Epithelial cell of proximal tubule (primary cell): Measurements from ENCODE around the gene ZNF883. TPM values are rescaled to one million over a fixed set of nuclear protein-coding genes. Genes with fewer than 3 reads are reported as not detected.
A peak's percentile ranks its signal among the peaks of the same experiment; 100 is the strongest.

Experiments
- DNase-seq: peaks from one replicate; pipeline ENCODE4 v3.0.0-alpha.2; 2011; ENCODE audit warnings: low read depth
- H3K4me3 ChIP-seq: 2 replicates; pipeline ENCODE4 v1.5.1; 2011; ENCODE audit warnings: low read depth, mild to moderate bottlenecking, low read length
- CTCF ChIP-seq: conservative IDR thresholded peaks from 2 replicates; pipeline ENCODE4 v1.5.1; 2012; ENCODE audit warnings: low read depth, mild to moderate bottlenecking, low read length
- total RNA-seq: library from RNA; depleted of rRNA; stranded (reverse); fragments of >200 nt; gene quantifications from 2 replicates; pipeline ENCODE4 v1.2.3, GENCODE V29; 2015

Gene ZNF883
- total RNA-seq, 1 donor from 2014 or later, result 3.4 TPM

- no peak for DNase-seq
- no peak for TF ChIP-seq CTCF
- no peak overlapping the region for H3K4me3 ChIP-seq
Observed at GRCh38 chr9:113018247-113018646, 6.3 kb upstream of the ZNF883 start.

- H3K4me3 ChIP-seq, result peak overlapping the region; percentile 57
- no peak for TF ChIP-seq CTCF
- DNase-seq, result no peak
Observed at GRCh38 chr9:113012492-113012891, 500 bp upstream of the ZNF883 start.

GRCh38 chr9:113005777-113006176 lies 6.2 kb downstream of the ZNF883 start:
- H3K4me3 ChIP-seq, result no peak overlapping the region
- TF ChIP-seq CTCF, result no peak

GRCh38 chr9:112997236-112997941 lies 14.6 kb downstream of the ZNF883 start:
- peak; percentile 1 for DNase-seq
- H3K4me3 ChIP-seq, result no peak overlapping the region
- no peak for TF ChIP-seq CTCF

More at GRCh38 chr9:113005777-113006176, 6.2 kb downstream of the ZNF883 start:
- no peak for DNase-seq

- peak; percentile 38 for TF ChIP-seq CTCF
- H3K4me3 ChIP-seq, result no peak overlapping the region
- DNase-seq, result no peak
Observed at GRCh38 chr9:112971415-112971814, 40.6 kb downstream of the ZNF883 start.

- H3K4me3 ChIP-seq, result no peak overlapping the region
- peak; percentile 33 for TF ChIP-seq CTCF
- no peak for DNase-seq
Observed at GRCh38 chr9:112970939-112971338, 41.1 kb downstream of the ZNF883 start.

- no peak overlapping the region for H3K4me3 ChIP-seq
- no peak for TF ChIP-seq CTCF
- DNase-seq, result no peak
Observed at GRCh38 chr9:112969730-112970129, 42.3 kb downstream of the ZNF883 start.
